Right cardiac atrium (tissue), 5 donors: ENCODE results near the gene MED27. TPM values are rescaled to one million over a fixed set of nuclear protein-coding genes. Genes with fewer than 3 reads are reported as not detected.
A peak's percentile ranks its signal among the peaks of the same experiment; 100 is the strongest.

Experiments used
- ATAC-seq, 2 donors: fragments of 200-7000 bp; cut with Tn5 transposase; one replicate each; pipeline versions ENCODE4 v1.8.0 to v1.9.1; 2020; ENCODE audit warnings: moderate library complexity in 2 of 2, mild to moderate bottlenecking in 1 of 2
- DNase-seq, 3 donors: peaks; one replicate each; pipeline ENCODE4 v3.0.0-alpha.2; 2020
- H3K27ac ChIP-seq: one replicate; pipeline ENCODE4 v1.5.1; 2013; ENCODE audit warnings: mild to moderate bottlenecking, low read length, control low read depth, moderate library complexity
- H3K27me3 ChIP-seq: one replicate; pipeline ENCODE4 v1.6.1; 2013; ENCODE audit not compliant: control insufficient read depth, insufficient read depth
- H3K4me1 ChIP-seq: one replicate; pipeline ENCODE4 v1.6.1; 2013; ENCODE audit warnings: low read length; ENCODE audit not compliant: control insufficient read depth, insufficient read depth
- H3K4me3 ChIP-seq: one replicate; pipeline ENCODE4 v1.5.1; 2013; ENCODE audit warnings: low read length, control low read depth
- H3K9me3 ChIP-seq: one replicate; pipeline ENCODE4 v1.6.1; 2013; ENCODE audit warnings: low read length; ENCODE audit not compliant: control insufficient read depth
- WGBS: extraction: QIAGEN DNeasy Blood & Tissue Kit; methylation state at CpG from one replicate; pipeline ENCODE4 v1.1.7; 2013; 5-methylcytosine and 5-hydroxymethylcytosine counted together
- intact Hi-C, 4 donors: fragments of 100-400 bp; cut with DNase I; formaldehyde crosslinking; loops; one replicate each; pipeline versions ENCODE4 v1.11.0 to v1.14.0; 2022 to 2023
- polyA plus RNA-seq: library from polyadenylated mRNA; stranded (reverse); fragments of 200-250 nt; gene quantifications from one replicate; pipeline ENCODE4 v1.2.3, GENCODE V29; 2013
- total RNA-seq, 4 donors: library from RNA; stranded (reverse); fragmentation: NEBNext Ultra II Directional; extraction: Animal tissue kit (Norgen Biotek cat#: 25700); gene quantifications; one replicate each; pipeline ENCODE4 v1.2.1, GENCODE V29; 2021
- donor health status: healthy with polysubstance abuse.
- donor health status: DM: no; HTN: yes; CAD: no.
- donor health status: DM: no; HTN: no; CAD: no.
- donor health status: DM: no; HTN: yes; CAD: no; lungs with severe emphysema.
- donor health status: DM: yes; HTN: yes; CAD: no.

MED27 gene
- total and polyA plus RNA-seq, 5 donors = 19.9 to 22.7 (median 21.2) TPM

GRCh38 chr9:131915181-131915580 is 164.5 kb downstream of the MED27 start:
- WGBS = 97% methylated on average over 2 of the region's 2 CpGs
- no peak for DNase-seq
- Histone ChIP-seq H3K4me3 (no peak overlapping the region), H3K4me1 (no peaks in the 10 kb centered on the region), H3K9me3 (no peaks in the 10 kb centered on the region), H3K27me3 (no peaks in the 10 kb centered on the region), H3K27ac (no peak overlapping the region)
- intact Hi-C loops = no loop called here
- ATAC-seq = no peak

DNA sequence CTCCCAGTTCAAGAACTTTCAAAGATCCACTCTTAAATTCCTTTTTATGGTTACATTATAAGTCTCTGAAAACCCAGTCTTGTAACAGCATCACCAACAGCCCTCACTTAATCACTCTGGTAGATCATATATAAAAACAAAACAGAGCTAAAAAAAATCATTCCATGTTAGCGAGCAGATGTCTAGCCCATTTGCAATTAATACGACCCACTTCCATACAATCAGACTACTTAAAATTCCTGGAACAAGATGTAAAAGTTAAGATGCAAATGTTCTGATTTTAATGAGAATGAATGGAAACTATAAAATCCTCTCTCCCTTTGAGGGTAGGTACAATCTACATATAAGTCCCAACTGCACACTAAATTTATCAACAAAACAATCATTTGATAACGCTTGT is 167.0 kb downstream of the MED27 start:
- no peak overlapping the region for H3K4me3 ChIP-seq
- intact Hi-C loops = no loop called here
- DNase-seq (no peak), ATAC-seq (no peak)
- H3K9me3 ChIP-seq = no peaks in the 10 kb centered on the region
- no peaks in the 10 kb centered on the region for H3K27me3 ChIP-seq
- no peak overlapping the region for H3K27ac ChIP-seq
- peaks cover 2% of the 10 kb centered on the region for H3K4me1 ChIP-seq
- WGBS = 94% methylated on average over 3 of the region's 3 CpGs

DNA sequence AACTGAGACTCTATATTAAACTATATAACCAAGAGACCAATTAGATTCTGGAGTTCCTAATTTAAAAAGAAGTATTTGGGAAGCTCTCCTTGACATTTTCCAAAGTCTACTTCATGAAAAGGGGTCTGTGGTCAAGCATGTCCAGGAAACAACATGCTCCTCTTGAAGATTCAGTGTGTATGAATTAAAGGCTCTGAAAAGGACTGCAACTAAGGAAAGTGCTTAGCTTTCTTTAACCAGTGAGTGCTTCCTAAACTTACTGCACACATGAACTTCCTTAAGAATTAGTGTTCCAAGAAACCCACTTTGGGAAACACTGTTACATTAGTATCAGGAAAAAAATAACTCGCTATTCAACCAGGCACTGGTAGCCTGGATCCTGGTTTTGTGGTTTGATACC is 167.6 kb downstream of the MED27 start:
- no peak for ATAC-seq
- Histone ChIP-seq H3K27ac (no peak overlapping the region), H3K4me1 (peaks cover 2% of the 10 kb centered on the region), H3K4me3 (no peak overlapping the region), H3K27me3 (no peaks in the 10 kb centered on the region), H3K9me3 (no peaks in the 10 kb centered on the region)
- 94% methylated on average over 1 of the region's 1 CpG for WGBS
- no peak for DNase-seq
- intact Hi-C loops = no loop called here

GRCh38 chr9:131910572-131910971 is 169.1 kb downstream of the MED27 start:
- no peak overlapping the region for H3K27ac ChIP-seq
- H3K4me1 ChIP-seq = peaks cover 2% of the 10 kb centered on the region
- no peak overlapping the region for H3K4me3 ChIP-seq
- no peaks in the 10 kb centered on the region for H3K9me3 ChIP-seq
- WGBS = 85% methylated on average over 7 of the region's 7 CpGs
- intact Hi-C loops = no loop called here
- no peak for ATAC-seq
- no peak for DNase-seq
- no peaks in the 10 kb centered on the region for H3K27me3 ChIP-seq

DNA sequence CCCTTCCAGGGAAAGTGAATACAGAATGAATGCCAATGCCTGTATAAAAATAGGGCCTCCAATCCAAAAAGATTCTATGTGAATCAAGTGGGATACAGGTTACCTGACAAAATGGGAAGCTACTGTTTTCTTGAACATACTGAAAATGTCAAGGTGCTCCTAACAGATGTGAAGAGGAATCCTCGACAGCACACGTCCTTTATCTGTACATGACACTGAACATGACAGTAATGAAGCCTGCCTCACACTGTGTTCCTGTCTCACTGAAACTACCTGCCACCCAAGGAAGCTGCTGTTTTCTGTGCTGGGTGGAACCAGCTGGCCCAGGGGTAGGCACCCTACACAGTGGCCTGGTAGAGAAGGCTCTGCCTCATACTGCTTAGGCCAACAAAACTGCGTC is 174.5 kb downstream of the MED27 start:
- WGBS = 85% methylated on average over 3 of the region's 3 CpGs
- intact Hi-C loops = no loop called here
- ATAC-seq = no peak

DNA sequence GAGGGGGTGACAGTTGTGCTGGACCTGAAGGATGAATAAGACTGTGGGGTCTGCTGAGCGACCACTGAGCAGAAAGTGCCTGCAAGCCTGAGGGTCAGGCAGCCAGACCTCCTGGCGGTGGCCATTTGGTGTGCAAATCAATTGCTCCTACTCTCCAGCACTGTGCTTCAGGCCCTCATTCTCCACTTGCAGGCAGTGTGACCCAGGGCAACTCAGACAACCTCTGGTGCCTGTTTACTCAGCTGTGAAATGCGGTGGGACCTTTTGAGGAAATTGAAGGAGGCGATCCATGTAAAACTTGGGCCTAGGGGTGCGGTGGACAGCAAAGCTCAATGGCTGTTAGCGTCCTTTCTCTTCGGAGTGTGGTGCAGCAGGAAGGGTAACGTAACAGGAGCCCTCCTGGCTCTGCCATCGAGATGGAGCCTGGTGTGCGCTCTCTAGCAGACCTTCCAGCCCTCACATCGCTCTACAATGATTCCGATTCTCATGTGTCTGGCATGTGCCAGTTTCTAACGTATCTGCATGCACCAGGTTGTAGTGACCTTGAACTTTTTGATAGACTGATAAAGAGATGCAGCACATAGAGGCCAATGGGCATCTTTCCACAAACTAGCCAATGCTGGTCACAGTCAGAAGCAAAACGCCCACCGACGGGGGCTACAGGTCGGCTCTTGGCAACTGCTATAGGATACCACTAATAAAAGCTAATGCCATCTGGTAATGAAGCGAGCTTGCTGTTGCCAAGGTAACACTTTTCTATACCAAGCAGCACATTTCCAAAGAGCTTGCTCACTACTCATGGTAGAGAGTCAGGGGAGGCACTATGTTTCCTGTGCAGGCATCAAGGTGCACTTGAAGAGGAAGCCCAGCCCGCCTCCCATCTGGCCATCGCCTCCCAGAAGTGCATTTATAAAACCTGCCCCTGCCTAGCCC is 180.1 kb downstream of the MED27 start:
- Histone ChIP-seq H3K27ac (no peak overlapping the region), H3K4me3 (no peak overlapping the region), H3K4me1 (peaks cover 3% of the 10 kb centered on the region), H3K9me3 (no peaks in the 10 kb centered on the region), H3K27me3 (no peaks in the 10 kb centered on the region)
- no peak for DNase-seq
- ATAC-seq = no peak
- 92% methylated on average over 20 of the region's 20 CpGs for WGBS
- intact Hi-C loops = no loop called here

More for the DNA sequence above, 174.5 kb downstream of the MED27 start:
- Histone ChIP-seq H3K9me3 (no peaks in the 10 kb centered on the region), H3K4me3 (no peak overlapping the region), H3K4me1 (peaks cover 2% of the 10 kb centered on the region), H3K27ac (no peak overlapping the region), H3K27me3 (no peaks in the 10 kb centered on the region)
- no peak for DNase-seq

- Histone ChIP-seq H3K4me3 (no peak overlapping the region), H3K9me3 (no peaks in the 10 kb centered on the region), H3K4me1 (peaks cover 8% of the 10 kb centered on the region), H3K27me3 (no peaks in the 10 kb centered on the region), H3K27ac (no peak overlapping the region)
- ATAC-seq (no peak), DNase-seq (no peak)
- intact Hi-C loops = no loop called here
- 82% methylated on average over 9 of the region's 9 CpGs for WGBS
Observed at GRCh38 chr9:131892902-131893500, 186.7 kb downstream of the MED27 start.

DNA sequence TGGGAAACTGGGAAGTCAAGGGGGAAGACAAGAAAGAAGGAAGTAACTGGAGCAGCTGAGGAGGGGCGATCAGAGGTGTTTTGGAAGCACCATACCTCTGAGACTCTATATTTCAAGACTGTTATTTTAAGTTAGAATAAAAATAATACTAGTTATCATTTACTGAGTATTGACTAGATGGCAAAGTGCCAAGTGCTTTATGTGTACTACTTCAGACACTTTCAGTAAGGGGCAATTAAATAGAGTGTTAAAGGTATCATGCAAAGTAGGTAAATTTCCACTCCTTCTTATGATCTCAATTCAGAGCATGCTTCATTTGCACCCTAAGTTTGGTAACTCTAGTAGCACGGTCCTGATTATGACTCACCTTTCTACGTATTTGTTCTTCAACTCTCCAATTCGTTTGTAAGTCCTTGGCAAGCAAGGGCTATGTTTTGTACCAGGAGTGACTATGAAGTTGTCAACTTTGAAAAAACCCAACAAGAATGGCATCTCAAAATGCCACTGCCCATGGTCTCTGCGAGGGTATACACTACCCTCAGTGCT is 187.4 kb downstream of the MED27 start:
- H3K27ac ChIP-seq = peak overlapping the region; percentile 82
- H3K4me3 ChIP-seq = no peak overlapping the region
- ATAC-seq (peak in 1 of 2 donors; percentile 22), DNase-seq (no peak)
- H3K4me1 ChIP-seq = peaks cover 8% of the 10 kb centered on the region
- 75% methylated on average over 5 of the region's 5 CpGs for whole genome bisulfite sequencing
- H3K9me3 ChIP-seq = no peaks in the 10 kb centered on the region
- intact Hi-C loops = no loop called here
- no peaks in the 10 kb centered on the region for H3K27me3 ChIP-seq

DNA sequence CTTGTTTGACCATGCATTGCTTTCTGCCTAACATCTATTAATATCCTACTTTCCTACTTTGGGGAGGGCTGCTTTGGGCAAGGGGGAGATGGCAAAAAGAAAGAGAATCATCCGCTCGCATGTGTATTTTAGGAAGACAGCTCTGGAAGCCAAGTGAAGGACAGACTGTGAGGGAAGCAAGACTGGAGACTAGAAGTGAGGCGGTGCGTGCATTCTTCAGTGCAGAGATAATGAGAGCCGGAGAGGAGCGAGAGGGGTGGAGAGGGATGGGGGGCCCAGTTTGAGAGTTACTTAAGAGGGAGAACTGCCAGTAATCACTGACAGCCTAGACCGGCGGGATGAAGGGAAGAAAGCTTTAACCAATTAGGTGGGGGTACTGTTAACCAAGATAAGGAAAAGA is 188.1 kb downstream of the MED27 start:
- WGBS = 44% methylated on average over 8 of the region's 8 CpGs
- H3K27ac ChIP-seq = peak overlapping the region; percentile 82
- H3K27me3 ChIP-seq = no peaks in the 10 kb centered on the region
- intact Hi-C loops = no loop called here
- ATAC-seq (peak in 1 of 2 donors; percentile 63), DNase-seq (no peak)
- peaks cover 8% of the 10 kb centered on the region for H3K4me1 ChIP-seq
- no peak overlapping the region for H3K4me3 ChIP-seq
- no peaks in the 10 kb centered on the region for H3K9me3 ChIP-seq

GRCh38 chr9:131889437-131890251 is 190.0 kb downstream of the MED27 start:
- Histone ChIP-seq H3K4me1 (peaks cover 12% of the 10 kb centered on the region), H3K9me3 (no peaks in the 10 kb centered on the region), H3K4me3 (no peak overlapping the region), H3K27me3 (no peaks in the 10 kb centered on the region), H3K27ac (peak overlapping the region; percentile 89)
- ATAC-seq = peak; percentile 61 to 71
- peak; percentile 23 to 84 (median 83) for DNase-seq
- WGBS = 35% methylated on average over 11 of the region's 11 CpGs
- intact Hi-C loops = no loop called here
